ENCODE data around the gene TIMELESS. TPM values are rescaled to one million over a fixed set of nuclear protein-coding genes. Genes with fewer than 3 reads are reported as not detected.
A peak's percentile ranks its signal among the peaks of the same experiment; 100 is the strongest.

Gene TIMELESS
- total and polyA plus RNA-seq, 9 of the 15 experiments (the other 6 are each of a cell fraction or from before 2014, with no cell fraction given) = 11.9 to 59.2 (median 35.8) TPM

- no peak for TF ChIP-seq ZNF318 (IDR thresholded peaks at IDR 0.05; ENCODE audit: borderline replicate concordance in 1 of 2, low read depth in 1 of 2)
- TF ChIP-seq STAT5A (IDR thresholded peaks at IDR 0.05; ENCODE audit: borderline replicate concordance, low read length) = peak; percentile 18; the same call in 1 of the 2 replicates
- TF ChIP-seq, protein P1, sequence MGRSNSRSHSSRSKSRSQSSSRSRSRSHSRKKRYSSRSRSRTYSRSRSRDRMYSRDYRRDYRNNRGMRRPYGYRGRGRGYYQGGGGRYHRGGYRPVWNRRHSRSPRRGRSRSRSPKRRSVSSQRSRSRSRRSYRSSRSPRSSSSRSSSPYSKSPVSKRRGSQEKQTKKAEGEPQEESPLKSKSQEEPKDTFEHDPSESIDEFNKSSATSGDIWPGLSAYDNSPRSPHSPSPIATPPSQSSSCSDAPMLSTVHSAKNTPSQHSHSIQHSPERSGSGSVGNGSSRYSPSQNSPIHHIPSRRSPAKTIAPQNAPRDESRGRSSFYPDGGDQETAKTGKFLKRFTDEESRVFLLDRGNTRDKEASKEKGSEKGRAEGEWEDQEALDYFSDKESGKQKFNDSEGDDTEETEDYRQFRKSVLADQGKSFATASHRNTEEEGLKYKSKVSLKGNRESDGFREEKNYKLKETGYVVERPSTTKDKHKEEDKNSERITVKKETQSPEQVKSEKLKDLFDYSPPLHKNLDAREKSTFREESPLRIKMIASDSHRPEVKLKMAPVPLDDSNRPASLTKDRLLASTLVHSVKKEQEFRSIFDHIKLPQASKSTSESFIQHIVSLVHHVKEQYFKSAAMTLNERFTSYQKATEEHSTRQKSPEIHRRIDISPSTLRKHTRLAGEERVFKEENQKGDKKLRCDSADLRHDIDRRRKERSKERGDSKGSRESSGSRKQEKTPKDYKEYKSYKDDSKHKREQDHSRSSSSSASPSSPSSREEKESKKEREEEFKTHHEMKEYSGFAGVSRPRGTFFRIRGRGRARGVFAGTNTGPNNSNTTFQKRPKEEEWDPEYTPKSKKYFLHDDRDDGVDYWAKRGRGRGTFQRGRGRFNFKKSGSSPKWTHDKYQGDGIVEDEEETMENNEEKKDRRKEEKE (IDR thresholded peaks at IDR 0.05; ENCODE audit: borderline replicate concordance in 1 of 2, control insufficient read depth in 1 of 2, low read depth in 2 of 2, low read length in 1 of 2) = 0 out of 4 replicates have a peak, but pooled peaks have one; percentile 30 to 37
- TF ChIP-seq HLTF (IDR thresholded peaks at IDR 0.05) = peak; percentile 66; the same call in 1 of the 2 replicates
- peak; percentile 72; the same call in 1 of the 2 replicates for TF ChIP-seq JUND (IDR thresholded peaks at IDR 0.05; ENCODE audit: borderline replicate concordance, low read depth, low read length)
- TF ChIP-seq JUND (tag; IDR thresholded peaks at IDR 0.05; ENCODE audit: borderline replicate concordance, low read depth, low read length) = peak; percentile 57; the same call in 2 of the 3 replicates
- TF ChIP-seq ATF7 (IDR thresholded peaks at IDR 0.05) = peak; percentile 75
- TF ChIP-seq HDGF (IDR thresholded peaks at IDR 0.05) = peak; percentile 91
- TF ChIP-seq SNIP1 (IDR thresholded peaks at IDR 0.05; ENCODE audit: low read depth) = no peak
- no peak for TF ChIP-seq HDAC6 (IDR thresholded peaks at IDR 0.05; ENCODE audit: low read depth, low read length)
- TF ChIP-seq, protein P2, sequence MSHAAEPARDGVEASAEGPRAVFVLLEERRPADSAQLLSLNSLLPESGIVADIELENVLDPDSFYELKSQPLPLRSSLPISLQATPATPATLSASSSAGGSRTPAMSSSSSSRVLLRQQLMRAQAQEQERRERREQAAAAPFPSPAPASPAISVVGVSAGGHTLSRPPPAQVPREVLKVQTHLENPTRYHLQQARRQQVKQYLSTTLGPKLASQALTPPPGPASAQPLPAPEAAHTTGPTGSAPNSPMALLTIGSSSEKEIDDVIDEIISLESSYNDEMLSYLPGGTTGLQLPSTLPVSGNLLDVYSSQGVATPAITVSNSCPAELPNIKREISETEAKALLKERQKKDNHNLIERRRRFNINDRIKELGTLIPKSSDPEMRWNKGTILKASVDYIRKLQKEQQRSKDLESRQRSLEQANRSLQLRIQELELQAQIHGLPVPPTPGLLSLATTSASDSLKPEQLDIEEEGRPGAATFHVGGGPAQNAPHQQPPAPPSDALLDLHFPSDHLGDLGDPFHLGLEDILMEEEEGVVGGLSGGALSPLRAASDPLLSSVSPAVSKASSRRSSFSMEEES (CRISPR knock-in tag; IDR thresholded peaks at IDR 0.05) = no peak
- TF ChIP-seq, protein P3, sequence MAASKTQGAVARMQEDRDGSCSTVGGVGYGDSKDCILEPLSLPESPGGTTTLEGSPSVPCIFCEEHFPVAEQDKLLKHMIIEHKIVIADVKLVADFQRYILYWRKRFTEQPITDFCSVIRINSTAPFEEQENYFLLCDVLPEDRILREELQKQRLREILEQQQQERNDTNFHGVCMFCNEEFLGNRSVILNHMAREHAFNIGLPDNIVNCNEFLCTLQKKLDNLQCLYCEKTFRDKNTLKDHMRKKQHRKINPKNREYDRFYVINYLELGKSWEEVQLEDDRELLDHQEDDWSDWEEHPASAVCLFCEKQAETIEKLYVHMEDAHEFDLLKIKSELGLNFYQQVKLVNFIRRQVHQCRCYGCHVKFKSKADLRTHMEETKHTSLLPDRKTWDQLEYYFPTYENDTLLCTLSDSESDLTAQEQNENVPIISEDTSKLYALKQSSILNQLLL (CRISPR knock-in tag; IDR thresholded peaks at IDR 0.05; ENCODE audit: borderline replicate concordance) = no peak
These were observed 11.6 kb downstream of the TIMELESS start (continued) for GRCh38 chr12:56437430-56438176.
